HepG2 (cell line): ENCODE data around the gene NEDD4L. TPM values are rescaled to one million over a fixed set of nuclear protein-coding genes. Genes with fewer than 3 reads are reported as not detected.

Source experiments
- AGO1 ChIP-seq: fragments of 200-400 bp; formaldehyde crosslinking; IDR thresholded peaks from 2 replicates; pipeline ENCODE4 v1.6.1; 2017; ENCODE audit warnings: mild to moderate bottlenecking, low read depth, low read length, moderate library complexity; ENCODE audit not compliant: poor library complexity, severe bottlenecking
- ASH2L ChIP-seq: fragments of 300-600, 200-600 bp; sonication (generic); IDR thresholded peaks from 2 replicates; pipeline ENCODE4 v1.7.0; 2017; ENCODE audit warnings: low read depth, mild to moderate bottlenecking, moderate library complexity, mixed read lengths, low read length; ENCODE audit not compliant: insufficient read length
- ATAD3A ChIP-seq: sonication (generic); formaldehyde crosslinking; IDR thresholded peaks from 2 replicates; pipeline ENCODE4 v1.4.0; 2020; ENCODE audit warnings: missing genetic modification reagents
- CENPX ChIP-seq: sonication (generic); formaldehyde crosslinking; IDR thresholded peaks from 2 replicates; pipeline ENCODE4 v1.9.0; 2021; ENCODE audit warnings: mild to moderate bottlenecking, missing genetic modification reagents, moderate library complexity
- CREM ChIP-seq, 2 experiments: sonication (generic) in 1 of 2; formaldehyde crosslinking in 1 of 2; IDR thresholded peaks; 2 replicates each; pipeline versions ENCODE4 v1.4.0 to v1.6.1; 2016 to 2020; ENCODE audit warnings: antibody characterized with exemption in 1 of 2, mild to moderate bottlenecking in 1 of 2, missing genetic modification reagents in 1 of 2
- EHMT2 ChIP-seq: fragments of 200-600 bp; sonication (generic); IDR thresholded peaks from 2 replicates; pipeline ENCODE4 v1.7.0; 2017; ENCODE audit warnings: antibody characterized with exemption, low read depth, low read length, borderline replicate concordance
- FOXA1 ChIP-seq, 2 experiments: fragments of 450-650 bp in 1 of 2; sonication (generic) in 1 of 2; formaldehyde crosslinking in 1 of 2; IDR thresholded peaks; 2 replicates each; pipeline versions ENCODE4 v1.4.0 to v1.6.1; 2016 to 2020; ENCODE audit warnings: missing genetic modification reagents in 1 of 2
- ISL2 ChIP-seq: sonication (generic); formaldehyde crosslinking; IDR thresholded peaks from 2 replicates; pipeline ENCODE4 v1.5.0; 2020; ENCODE audit warnings: missing genetic modification reagents
- JUNB ChIP-seq: sonication (generic); formaldehyde crosslinking; IDR thresholded peaks from 2 replicates; pipeline ENCODE4 v1.8.0; 2022; ENCODE audit warnings: missing genetic modification reagents, mild to moderate bottlenecking, borderline replicate concordance
- MTA1 ChIP-seq: sonication (generic); formaldehyde crosslinking; IDR thresholded peaks from 2 replicates; pipeline ENCODE4 v1.4.0; 2020; ENCODE audit warnings: missing genetic modification reagents, mild to moderate bottlenecking, borderline replicate concordance
- NR2C2 ChIP-seq: sonication (generic); formaldehyde crosslinking; IDR thresholded peaks from 2 replicates; pipeline ENCODE4 v1.4.0; 2020; ENCODE audit warnings: missing genetic modification reagents, mild to moderate bottlenecking, moderate library complexity, borderline replicate concordance
- NR2F1 ChIP-seq, 2 experiments: fragments of 450-650 bp in 1 of 2; formaldehyde crosslinking in 1 of 2; IDR thresholded peaks; 2 replicates each; pipeline versions ENCODE4 v1.5.0 to v1.6.1; 2016 to 2020; ENCODE audit warnings: mild to moderate bottlenecking in 1 of 2, missing compliant biosample characterization in 1 of 2, missing genetic modification reagents in 1 of 2, moderate library complexity in 1 of 2
- PHB2 ChIP-seq: fragments of 450-650 bp; IDR thresholded peaks from 2 replicates; pipeline ENCODE4 v1.6.1; 2018; ENCODE audit not compliant: partially characterized antibody
- PHF21A ChIP-seq: sonication (generic); formaldehyde crosslinking; IDR thresholded peaks from 2 replicates; pipeline ENCODE4 v1.5.0; 2020; ENCODE audit warnings: mild to moderate bottlenecking, missing genetic modification reagents
- RBM22 ChIP-seq: fragments of 200-400 bp; formaldehyde crosslinking; optimal IDR thresholded peaks from 2 replicates; pipeline ENCODE3; 2017; ENCODE audit warnings: mild to moderate bottlenecking, low read length, moderate library complexity
- REPIN1 ChIP-seq: sonication (generic); formaldehyde crosslinking; IDR thresholded peaks from 2 replicates; pipeline ENCODE4 v1.8.0; 2022; ENCODE audit warnings: missing genetic modification reagents, low read depth, mild to moderate bottlenecking, borderline replicate concordance
- SMAD1 ChIP-seq: sonication (generic); formaldehyde crosslinking; IDR thresholded peaks from 2 replicates; pipeline ENCODE4 v1.4.0; 2020; ENCODE audit warnings: missing genetic modification reagents, low read depth, mild to moderate bottlenecking, borderline replicate concordance
- TAF15 ChIP-seq: fragments of 200-400 bp; formaldehyde crosslinking; IDR thresholded peaks from one replicate; pipeline ENCODE4 v1.6.1; 2018; ENCODE audit warnings: mild to moderate bottlenecking, low read depth, low read length; ENCODE audit not compliant: poor library complexity, severe bottlenecking
- TFDP1 ChIP-seq: IDR thresholded peaks from 2 replicates; pipeline ENCODE4 v1.6.1; 2016; ENCODE audit warnings: missing compliant biosample characterization, missing genetic modification reagents, borderline replicate concordance
- U2AF2 ChIP-seq: fragments of 200-400 bp; formaldehyde crosslinking; IDR thresholded peaks from 2 replicates; pipeline ENCODE4 v1.6.1; 2017; ENCODE audit warnings: low read depth, mild to moderate bottlenecking, low read length
- ZFP41 ChIP-seq: sonication (generic); formaldehyde crosslinking; IDR thresholded peaks from 2 replicates; pipeline ENCODE4 v1.4.0; 2020; ENCODE audit warnings: mild to moderate bottlenecking, missing genetic modification reagents, borderline replicate concordance
- ZNF12 ChIP-seq: sonication (generic); formaldehyde crosslinking; IDR thresholded peaks from 2 replicates; pipeline ENCODE4 v1.5.0; 2020; ENCODE audit warnings: missing genetic modification reagents
- ZNF484 ChIP-seq: sonication (generic); formaldehyde crosslinking; IDR thresholded peaks from 2 replicates; pipeline ENCODE4 v1.5.1; 2020; ENCODE audit warnings: mild to moderate bottlenecking, low read depth, missing genetic modification reagents, borderline replicate concordance
- ZNF567 ChIP-seq: sonication (generic); formaldehyde crosslinking; IDR thresholded peaks from 2 replicates; pipeline ENCODE4 v1.8.1; 2023; ENCODE audit warnings: mild to moderate bottlenecking, missing genetic modification reagents, borderline replicate concordance
- ZNF839 ChIP-seq: sonication (generic); formaldehyde crosslinking; IDR thresholded peaks from 2 replicates; pipeline ENCODE4 v1.4.0; 2020; ENCODE audit warnings: missing genetic modification reagents, mild to moderate bottlenecking, borderline replicate concordance
- polyA plus RNA-seq, 8 experiments: library from polyadenylated mRNA; depleted of rRNA in 3 of 8; stranded (reverse) in 7 of 8; unstranded in 1 of 8; fragments of >200 nt; fragmentation: Illumina TruSeq in 4 of 8; extraction: Trizol in 4 of 8; gene quantifications; 2 replicates each; pipeline versions ENCODE4 v1.2.1 to v1.2.3, GENCODE V29; 2011 to 2016; ENCODE audit warnings: low read depth in 4 of 8, missing spikeins in 1 of 8, mixed read lengths in 1 of 8; ENCODE audit not compliant: insufficient read depth in 1 of 8
- total RNA-seq, 5 experiments: library from RNA; depleted of rRNA; stranded (reverse); fragments of >200 nt; fragmentation: Illumina TruSeq; extraction: Trizol; gene quantifications; 2 replicates each; pipeline ENCODE4 v1.2.3, GENCODE V29; 2016; ENCODE audit warnings: low read depth in 1 of 5
- TF ChIP-seq, protein P1 (sequence below): sonication (generic); formaldehyde crosslinking; IDR thresholded peaks from 2 replicates; pipeline ENCODE4 v1.8.1; 2023; ENCODE audit warnings: mild to moderate bottlenecking, missing genetic modification reagents

NEDD4L gene
- total and polyA plus RNA-seq, 2 of the 13 experiments (the other 11 are each of a cell fraction or from before 2014, with no cell fraction given) = 168 to 390 TPM

GRCh38 chr18:58024139-58024538, 19.9 kb upstream of the NEDD4L start (continued):
- TF ChIP-seq SMAD1 (CRISPR knock-in tag) = no peak
- no peak for TF ChIP-seq AGO1
- no peak for TF ChIP-seq RBM22
- 0 out of 2 replicates have a peak, but pooled peaks have one; percentile 13 for TF ChIP-seq ZNF12
- TF ChIP-seq NR2C2 (CRISPR knock-in tag) = no peak
- TF ChIP-seq U2AF2 = no peak
- no peak for TF ChIP-seq JUNB (CRISPR knock-in tag)
- peak; percentile 65 for TF ChIP-seq CREM (IDR thresholded peaks at IDR 0.05)
- no peak for TF ChIP-seq CREM (CRISPR knock-in tag; IDR thresholded peaks at IDR 0.05)
- peak; percentile 53; the same call in 1 of the 2 replicates for TF ChIP-seq EHMT2
- no peak for TF ChIP-seq FOXA1 (IDR thresholded peaks at IDR 0.05)
- peak; percentile 65 for TF ChIP-seq FOXA1 (CRISPR knock-in tag; IDR thresholded peaks at IDR 0.05)
- TF ChIP-seq PHF21A (CRISPR knock-in tag) = peak; percentile 46; the same call in 1 of the 2 replicates
- no peak for TF ChIP-seq MTA1 (CRISPR knock-in tag)
- TF ChIP-seq NR2F1 (CRISPR knock-in tag; IDR thresholded peaks at IDR 0.05) = no peak
- TF ChIP-seq, protein P1, sequence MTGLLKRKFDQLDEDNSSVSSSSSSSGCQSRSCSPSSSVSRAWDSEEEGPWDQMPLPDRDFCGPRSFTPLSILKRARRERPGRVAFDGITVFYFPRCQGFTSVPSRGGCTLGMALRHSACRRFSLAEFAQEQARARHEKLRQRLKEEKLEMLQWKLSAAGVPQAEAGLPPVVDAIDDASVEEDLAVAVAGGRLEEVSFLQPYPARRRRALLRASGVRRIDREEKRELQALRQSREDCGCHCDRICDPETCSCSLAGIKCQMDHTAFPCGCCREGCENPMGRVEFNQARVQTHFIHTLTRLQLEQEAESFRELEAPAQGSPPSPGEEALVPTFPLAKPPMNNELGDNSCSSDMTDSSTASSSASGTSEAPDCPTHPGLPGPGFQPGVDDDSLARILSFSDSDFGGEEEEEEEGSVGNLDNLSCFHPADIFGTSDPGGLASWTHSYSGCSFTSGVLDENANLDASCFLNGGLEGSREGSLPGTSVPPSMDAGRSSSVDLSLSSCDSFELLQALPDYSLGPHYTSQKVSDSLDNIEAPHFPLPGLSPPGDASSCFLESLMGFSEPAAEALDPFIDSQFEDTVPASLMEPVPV (CRISPR knock-in tag) = no peak
- TF ChIP-seq ATAD3A (CRISPR knock-in tag) = no peak
- no peak for TF ChIP-seq CENPX (CRISPR knock-in tag)
- no peak for TF ChIP-seq ZNF567 (CRISPR knock-in tag)
- no peak for TF ChIP-seq ZNF484 (CRISPR knock-in tag)
- no peak for TF ChIP-seq PHB2
- peak; percentile 31 for TF ChIP-seq ASH2L
- TF ChIP-seq ISL2 (CRISPR knock-in tag) = peak; percentile 83; the same call in 1 of the 2 replicates
- TF ChIP-seq TFDP1 (CRISPR knock-in tag) = no peak
- no peak for TF ChIP-seq ZNF839 (CRISPR knock-in tag)
- no peak for TF ChIP-seq ZFP41 (CRISPR knock-in tag)
- TF ChIP-seq REPIN1 (CRISPR knock-in tag) = peak; percentile 42; the same call in 1 of the 2 replicates
- no peak for TF ChIP-seq TAF15
